HepG2 (cell line): ENCODE measurements around the gene CSNK1G3.

Source experiments
- AGO1 ChIP-seq: fragments of 200-400 bp; formaldehyde crosslinking; IDR thresholded peaks from 2 replicates; pipeline ENCODE4 v1.6.1; 2017; ENCODE audit warnings: mild to moderate bottlenecking, low read depth, low read length, moderate library complexity; ENCODE audit not compliant: poor library complexity, severe bottlenecking
- AHR ChIP-seq: IDR thresholded peaks from 2 replicates; pipeline ENCODE4 v1.6.1; 2018; ENCODE audit warnings: missing genetic modification reagents, missing compliant biosample characterization
- JUND ChIP-seq: sonication (generic); formaldehyde crosslinking; IDR thresholded peaks from 2 replicates; pipeline ENCODE4 v1.8.0; 2022; ENCODE audit warnings: mild to moderate bottlenecking, missing genetic modification reagents

GRCh38 chr5:123490974-123491373 is 21.0 kb upstream of the CSNK1G3 start:
- no peak for TF ChIP-seq AGO1
- no peak for TF ChIP-seq AHR (CRISPR knock-in tag)
- no peak for TF ChIP-seq JUND (CRISPR knock-in tag)
